Testis (tissue), 2 donors: ENCODE results near the gene ALPG.

Source experiments
- POLR2A ChIP-seq: fragments of 450-650 bp; IDR thresholded peaks from one replicate; pipeline ENCODE4 v1.6.1; 2017; ENCODE audit warnings: antibody characterized with exemption, mild to moderate bottlenecking, moderate library complexity
- TF ChIP-seq, protein P1 (sequence below), 3 experiments: fragments of 450-650 bp in 2 of 3; fragments of 200-600 bp in 1 of 3; sonication (generic) in 1 of 3; IDR thresholded peaks; one replicate each; pipeline ENCODE4 v1.5.1; 2016 to 2019; ENCODE audit warnings: antibody characterized with exemption in 3 of 3, mild to moderate bottlenecking in 2 of 3, moderate library complexity in 1 of 3

DNA sequence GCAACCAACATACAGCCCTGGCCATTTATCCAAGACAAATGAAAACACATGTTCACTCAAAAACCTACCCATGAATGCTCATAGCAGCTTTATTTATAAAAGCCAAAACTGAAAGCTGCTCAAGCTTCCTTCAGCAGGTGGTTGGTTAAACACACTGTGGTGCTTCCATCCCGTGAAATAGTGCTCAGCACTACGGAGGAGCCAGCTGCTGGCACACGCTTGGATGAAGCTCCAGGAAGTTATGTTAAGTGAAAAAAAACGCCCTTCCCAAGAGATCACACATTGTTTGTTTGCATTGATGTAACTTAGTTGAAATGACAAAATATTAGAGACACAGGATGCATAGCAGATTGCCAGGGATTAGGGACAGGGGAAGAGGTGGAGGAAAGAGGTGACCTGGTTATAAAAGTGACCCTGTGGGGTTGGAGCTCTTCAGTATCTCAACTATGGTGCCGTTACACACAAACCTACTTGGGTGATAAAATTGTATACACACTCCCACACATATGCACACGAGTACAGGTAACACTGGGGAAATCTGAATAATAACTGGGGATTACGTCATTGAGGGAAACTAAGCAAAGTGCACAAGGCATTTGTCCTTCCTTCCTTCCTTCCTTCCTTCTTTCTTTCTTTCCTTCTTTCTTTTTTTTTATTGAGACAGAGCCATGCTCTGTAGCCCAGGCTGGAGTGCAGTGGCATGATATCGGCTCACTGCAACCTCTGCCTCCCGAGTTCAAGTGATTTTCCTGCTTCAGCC, 6.2 kb upstream of the ALPG start:
- TF ChIP-seq, protein P1, sequence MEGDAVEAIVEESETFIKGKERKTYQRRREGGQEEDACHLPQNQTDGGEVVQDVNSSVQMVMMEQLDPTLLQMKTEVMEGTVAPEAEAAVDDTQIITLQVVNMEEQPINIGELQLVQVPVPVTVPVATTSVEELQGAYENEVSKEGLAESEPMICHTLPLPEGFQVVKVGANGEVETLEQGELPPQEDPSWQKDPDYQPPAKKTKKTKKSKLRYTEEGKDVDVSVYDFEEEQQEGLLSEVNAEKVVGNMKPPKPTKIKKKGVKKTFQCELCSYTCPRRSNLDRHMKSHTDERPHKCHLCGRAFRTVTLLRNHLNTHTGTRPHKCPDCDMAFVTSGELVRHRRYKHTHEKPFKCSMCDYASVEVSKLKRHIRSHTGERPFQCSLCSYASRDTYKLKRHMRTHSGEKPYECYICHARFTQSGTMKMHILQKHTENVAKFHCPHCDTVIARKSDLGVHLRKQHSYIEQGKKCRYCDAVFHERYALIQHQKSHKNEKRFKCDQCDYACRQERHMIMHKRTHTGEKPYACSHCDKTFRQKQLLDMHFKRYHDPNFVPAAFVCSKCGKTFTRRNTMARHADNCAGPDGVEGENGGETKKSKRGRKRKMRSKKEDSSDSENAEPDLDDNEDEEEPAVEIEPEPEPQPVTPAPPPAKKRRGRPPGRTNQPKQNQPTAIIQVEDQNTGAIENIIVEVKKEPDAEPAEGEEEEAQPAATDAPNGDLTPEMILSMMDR (IDR thresholded peaks at IDR 0.05) = no peak
- no peak for TF ChIP-seq POLR2A
